ENCODE results near the gene ARID4B.

DNA sequence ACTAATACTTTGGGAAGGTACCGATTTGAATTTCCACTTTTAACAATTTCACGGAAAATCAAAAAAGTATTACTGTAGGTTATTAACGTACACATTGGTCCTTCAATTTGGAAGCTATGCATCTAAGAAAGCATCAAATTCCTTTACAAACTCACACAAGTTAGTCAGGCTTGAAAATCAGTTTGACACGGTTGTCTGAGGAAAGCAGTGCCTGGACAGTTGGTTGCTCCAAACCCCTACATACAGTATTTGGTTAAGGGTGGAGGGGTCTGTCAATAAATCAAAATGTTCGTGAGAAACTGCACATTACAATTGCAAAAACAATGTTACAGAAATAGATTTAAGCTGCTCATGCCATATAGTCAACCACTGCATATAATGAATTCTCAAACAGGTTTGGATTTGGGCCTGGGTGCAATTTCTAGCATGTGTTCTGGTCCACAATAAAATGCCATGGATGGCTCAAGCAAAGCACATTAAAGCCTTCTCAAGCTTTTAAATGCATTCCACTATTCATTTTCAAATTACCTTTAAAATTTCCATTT is 147.0 kb downstream of the ARID4B start:
- no peak for TF ChIP-seq CTCF (IDR thresholded peaks at IDR 0.05; ENCODE audit: low read length)
- TF ChIP-seq EZH2 (IDR thresholded peaks at IDR 0.05; ENCODE audit: borderline replicate concordance, low read length), result no peak
